ENCODE measurements around the gene CDHR3. TPM values are rescaled to one million over a fixed set of nuclear protein-coding genes. Genes with fewer than 3 reads are reported as not detected.

CDHR3 gene, protein sequence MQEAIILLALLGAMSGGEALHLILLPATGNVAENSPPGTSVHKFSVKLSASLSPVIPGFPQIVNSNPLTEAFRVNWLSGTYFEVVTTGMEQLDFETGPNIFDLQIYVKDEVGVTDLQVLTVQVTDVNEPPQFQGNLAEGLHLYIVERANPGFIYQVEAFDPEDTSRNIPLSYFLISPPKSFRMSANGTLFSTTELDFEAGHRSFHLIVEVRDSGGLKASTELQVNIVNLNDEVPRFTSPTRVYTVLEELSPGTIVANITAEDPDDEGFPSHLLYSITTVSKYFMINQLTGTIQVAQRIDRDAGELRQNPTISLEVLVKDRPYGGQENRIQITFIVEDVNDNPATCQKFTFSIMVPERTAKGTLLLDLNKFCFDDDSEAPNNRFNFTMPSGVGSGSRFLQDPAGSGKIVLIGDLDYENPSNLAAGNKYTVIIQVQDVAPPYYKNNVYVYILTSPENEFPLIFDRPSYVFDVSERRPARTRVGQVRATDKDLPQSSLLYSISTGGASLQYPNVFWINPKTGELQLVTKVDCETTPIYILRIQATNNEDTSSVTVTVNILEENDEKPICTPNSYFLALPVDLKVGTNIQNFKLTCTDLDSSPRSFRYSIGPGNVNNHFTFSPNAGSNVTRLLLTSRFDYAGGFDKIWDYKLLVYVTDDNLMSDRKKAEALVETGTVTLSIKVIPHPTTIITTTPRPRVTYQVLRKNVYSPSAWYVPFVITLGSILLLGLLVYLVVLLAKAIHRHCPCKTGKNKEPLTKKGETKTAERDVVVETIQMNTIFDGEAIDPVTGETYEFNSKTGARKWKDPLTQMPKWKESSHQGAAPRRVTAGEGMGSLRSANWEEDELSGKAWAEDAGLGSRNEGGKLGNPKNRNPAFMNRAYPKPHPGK
- polyA plus RNA-seq (ENCODE audit: insufficient read length in 4 of 4), result 10 to 100 TPM in 1 of 4 donors, 1 to 10 TPM in 3; 4.3 to 17.1 (median 7.1) TPM

DNA sequence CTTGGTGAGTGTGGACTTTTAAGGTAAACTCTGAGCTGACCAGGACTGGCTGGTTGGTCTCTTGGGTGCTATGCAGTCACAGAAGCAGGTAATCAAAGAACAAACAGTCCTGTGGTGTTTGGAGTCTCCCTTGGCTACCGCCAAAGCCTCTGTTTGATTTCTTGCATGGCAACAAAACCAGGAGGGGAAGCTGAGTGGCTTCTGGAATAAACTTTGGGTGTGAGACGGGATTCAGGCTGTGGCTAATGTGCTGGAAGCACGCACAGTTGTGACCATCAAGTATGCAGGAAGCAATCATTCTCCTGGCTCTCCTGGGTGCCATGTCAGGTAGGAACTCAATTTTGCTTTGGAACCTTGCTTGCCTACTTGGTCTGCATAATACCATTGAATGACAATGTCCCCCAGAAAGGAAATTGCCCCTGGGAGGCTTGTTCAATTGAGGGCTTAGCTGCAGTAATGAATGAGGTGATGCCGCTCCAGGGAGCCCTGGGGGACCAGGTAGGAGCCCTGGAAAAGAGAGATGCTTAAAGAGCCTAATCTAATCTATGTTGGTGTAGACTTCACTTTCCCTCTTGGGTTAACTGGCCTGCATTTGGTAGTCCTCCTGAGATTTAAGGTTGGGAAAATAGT is at the start of gene CDHR3:
Gene CDHR3 (plus strand): TSS at position 227 of the 630 bp plus-strand sequence. CDS start 55 bp downstream, at position 282.
- no peak for DNase-seq (ENCODE audit: low read depth in 4 of 4, low spot score in 2 of 4)

DNA sequence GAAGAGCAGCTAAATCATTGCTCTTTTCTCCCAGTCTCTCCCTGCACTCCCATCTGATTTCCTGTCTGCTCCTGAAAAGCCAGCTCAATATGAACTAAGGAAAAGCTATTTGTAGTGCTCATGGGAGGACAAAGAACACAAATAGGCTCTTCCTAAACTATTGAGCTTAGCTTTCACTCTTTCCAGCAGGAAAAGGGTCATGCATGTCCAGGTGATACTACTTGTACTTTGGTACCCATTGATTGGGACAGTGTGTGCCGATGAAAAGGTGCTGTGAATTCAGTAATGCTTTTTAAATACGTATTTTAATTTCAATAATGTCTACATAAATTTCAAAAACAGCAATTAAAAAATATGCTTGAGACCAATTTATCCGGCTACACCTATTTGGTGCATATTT is 49.1 kb upstream of the CDHR3 start:
- DNase-seq (ENCODE audit: low read depth in 4 of 4, low spot score in 2 of 4), result no peak

DNA sequence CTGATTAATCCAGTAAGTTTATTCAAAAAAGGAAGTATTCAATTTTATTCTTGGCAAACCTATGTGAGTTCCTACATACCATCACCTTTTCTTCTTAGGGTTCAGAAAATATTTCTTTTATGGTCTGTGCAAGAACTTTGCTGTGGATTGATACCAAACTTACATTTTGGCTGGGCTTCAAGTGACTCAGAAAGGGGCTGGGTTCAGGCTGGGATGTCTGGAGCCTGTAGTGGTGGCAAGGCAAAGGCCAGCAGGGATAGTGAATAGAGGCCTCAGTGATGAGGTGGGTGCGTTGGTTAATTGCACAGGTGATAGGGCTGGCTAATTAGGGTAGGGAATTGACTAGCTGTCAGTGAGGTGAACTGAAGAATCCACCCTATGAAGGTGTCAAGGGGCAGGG is 46.5 kb upstream of the CDHR3 start:
- DNase-seq (ENCODE audit: low read depth in 4 of 4, low spot score in 2 of 4), result no peak

DNA sequence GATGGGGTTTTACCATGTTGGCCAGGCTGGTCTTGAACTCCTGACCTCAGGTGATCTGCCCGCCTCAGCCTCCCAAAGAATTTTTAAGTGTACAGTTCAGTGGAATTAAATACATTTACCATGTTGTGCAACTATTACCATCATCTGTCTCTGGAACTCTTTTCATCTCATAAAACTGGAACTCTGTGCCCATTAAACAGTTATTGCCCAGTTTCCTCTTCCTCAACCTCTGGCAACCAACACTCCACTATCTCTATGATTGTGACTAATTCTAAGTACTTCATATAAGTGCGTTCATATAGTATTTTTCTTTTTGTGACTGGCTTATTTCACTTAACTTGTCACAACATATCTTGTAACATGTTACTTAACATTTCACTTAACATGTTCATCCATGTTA is 45.4 kb upstream of the CDHR3 start:
- DNase-seq (ENCODE audit: low read depth in 4 of 4, low spot score in 2 of 4), result no peak

DNA sequence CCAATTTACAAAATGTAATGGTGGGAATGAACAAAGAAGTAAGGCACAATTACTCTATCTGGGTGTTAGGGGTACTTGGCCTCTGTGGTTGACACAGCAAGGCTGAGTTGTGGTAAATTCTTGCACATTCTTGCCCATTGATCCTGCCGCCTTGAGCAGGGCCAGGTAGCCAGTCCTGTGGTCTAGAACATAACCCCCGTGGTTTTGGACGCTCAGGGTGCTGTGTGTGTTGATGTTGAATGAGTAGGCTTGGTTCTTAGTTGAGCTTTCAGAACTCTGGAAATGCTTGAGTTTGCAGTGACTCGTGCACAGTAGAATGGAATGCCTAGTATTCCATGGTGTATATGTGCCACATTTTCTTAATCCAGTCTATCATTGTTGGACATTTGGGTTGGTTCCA is 42.3 kb upstream of the CDHR3 start:
- no peak for DNase-seq (ENCODE audit: low read depth in 4 of 4, low spot score in 2 of 4)

DNA sequence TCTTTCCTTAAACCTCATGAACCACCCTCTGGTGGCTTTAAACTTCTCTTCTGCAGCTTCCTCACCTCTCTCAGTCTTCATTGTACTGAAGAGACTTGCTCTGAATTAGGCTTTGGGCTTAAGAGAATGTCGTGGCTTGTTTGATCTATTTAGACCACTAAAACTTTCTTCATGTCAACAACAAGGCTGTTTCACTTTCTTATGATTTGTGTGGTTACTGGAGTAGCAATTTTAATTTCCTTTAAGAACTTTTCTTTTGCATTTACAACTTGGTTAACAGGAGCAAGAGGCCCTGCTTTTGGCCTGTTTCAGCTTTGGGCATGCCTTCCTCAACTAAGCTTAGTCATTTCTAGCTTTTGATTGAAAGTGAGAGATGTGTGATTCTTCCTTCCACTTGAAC is 38.1 kb upstream of the CDHR3 start:
- no peak for DNase-seq (ENCODE audit: low read depth in 4 of 4, low spot score in 2 of 4)

DNA sequence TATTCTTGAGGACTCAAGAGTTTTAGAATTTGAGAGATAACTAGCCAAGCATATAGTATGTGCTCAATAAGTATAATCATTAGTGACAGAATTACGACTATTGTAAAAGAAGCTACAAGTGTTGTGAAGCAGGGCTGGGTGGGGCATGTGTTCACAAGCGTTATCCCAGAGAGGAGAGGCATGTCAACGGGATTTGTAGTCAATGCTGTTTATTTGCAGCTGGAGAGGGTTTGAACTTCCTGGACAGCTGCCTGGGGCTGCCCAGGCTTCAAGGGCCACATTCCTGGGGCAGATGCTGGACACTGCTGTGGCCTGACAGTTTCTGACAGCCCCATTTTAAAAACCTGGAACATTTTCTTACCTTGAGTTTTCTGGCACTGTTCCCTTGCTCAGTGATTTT is 36.9 kb upstream of the CDHR3 start:
- DNase-seq (ENCODE audit: low read depth in 4 of 4, low spot score in 2 of 4), result no peak

DNA sequence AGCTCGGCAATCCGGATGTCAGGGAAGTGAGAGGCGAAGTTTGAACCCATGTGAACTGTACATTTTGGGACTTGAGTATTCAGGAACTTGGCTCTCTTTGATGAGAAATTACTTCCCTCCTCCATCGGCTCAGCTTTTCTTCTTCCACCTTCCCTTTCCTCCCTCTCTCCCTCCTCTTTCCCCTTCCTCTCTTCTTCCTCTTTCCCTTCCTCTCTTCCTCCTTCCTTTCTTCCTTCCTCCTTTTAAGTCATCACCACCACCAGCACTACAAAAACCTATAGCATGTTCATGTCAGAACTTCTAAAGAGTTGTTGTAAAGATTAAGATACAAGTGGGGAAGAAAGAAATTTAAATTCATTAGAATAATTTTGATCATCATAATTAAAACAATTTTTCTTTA is 31.9 kb upstream of the CDHR3 start:
- no peak for DNase-seq (ENCODE audit: low read depth in 4 of 4, low spot score in 2 of 4)

DNA sequence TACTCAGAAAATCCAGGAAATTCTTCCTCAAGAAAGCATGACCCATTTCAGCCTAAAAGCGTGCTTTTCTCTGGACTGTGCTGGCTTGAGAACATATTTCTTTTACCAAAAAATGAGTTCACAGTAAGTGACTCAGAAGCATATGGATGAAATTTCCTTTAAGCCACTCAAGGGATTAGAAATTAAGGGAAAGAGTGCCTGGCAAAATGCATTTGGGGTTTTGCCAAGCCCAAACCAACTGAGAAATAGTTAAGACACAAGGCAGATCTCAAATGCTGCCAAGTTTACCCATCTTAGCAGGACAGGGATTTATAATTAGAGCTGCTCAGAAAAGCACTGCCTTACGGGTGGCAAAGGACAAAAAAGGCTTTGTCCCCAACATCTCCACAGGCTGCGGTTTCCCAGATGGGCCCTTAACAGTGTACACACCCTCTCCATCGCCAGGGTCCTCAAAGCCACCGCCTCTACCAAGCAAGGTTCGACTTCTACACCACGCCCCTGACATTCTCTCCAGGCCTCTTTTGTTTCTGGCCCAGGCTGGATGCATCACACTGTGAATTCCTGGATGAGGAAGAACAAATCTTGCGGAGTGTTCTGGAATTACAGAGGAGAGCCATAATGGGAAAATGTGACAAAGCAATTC is 30.1 kb upstream of the CDHR3 start:
- DNase-seq (ENCODE audit: low read depth in 4 of 4, low spot score in 2 of 4), result no peak

DNA sequence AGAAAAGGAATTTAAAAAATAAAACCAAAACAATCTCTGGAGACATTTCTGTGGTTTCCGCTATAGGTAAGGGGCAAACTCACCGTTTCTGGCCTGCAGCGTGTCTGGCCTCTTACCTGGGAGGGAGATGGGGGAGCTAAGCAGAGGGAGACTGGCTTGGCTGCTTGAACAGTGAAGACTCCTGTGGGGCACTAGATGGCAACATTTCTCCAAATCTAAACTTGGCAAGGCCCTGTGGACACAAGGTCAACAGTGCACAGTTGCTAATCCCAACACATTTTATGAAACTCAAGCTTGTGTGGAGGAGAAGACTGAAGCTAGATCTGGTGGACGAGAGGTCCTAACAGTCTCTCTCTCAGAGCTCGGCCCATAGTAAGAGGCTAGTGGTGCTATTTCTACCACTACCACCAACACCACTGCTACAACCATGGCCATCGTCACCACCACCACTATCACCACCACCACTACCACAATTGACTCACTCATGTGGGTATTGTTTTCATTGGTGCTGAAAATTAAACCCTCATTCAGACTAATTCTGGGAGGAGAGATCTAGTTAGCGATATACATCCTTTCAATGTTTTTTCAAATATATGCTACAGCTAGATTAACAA is 28.4 kb upstream of the CDHR3 start:
- DNase-seq (ENCODE audit: low read depth in 4 of 4, low spot score in 2 of 4), result peak in 1 of 4 donors; percentile 8

DNA sequence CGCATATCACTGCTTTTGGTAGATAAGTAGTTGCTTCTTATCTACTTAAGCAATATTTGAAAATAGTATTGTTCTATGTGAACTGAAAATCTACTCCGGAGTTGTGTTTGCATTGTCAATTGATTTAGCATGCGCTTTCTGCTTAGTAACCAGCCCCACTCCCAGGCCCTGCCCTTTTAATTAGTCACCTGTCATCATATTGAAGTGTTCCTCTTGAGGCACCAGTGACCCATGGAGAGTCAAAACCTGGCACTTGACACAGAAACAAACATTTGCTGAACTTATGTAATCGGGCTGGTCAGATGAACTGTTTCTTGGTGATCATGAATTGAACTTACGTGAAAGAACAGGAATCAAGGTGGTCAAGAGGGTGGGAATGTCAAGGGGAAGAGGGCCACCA is 27.8 kb upstream of the CDHR3 start:
- DNase-seq (ENCODE audit: low read depth in 4 of 4, low spot score in 2 of 4), result no peak

DNA sequence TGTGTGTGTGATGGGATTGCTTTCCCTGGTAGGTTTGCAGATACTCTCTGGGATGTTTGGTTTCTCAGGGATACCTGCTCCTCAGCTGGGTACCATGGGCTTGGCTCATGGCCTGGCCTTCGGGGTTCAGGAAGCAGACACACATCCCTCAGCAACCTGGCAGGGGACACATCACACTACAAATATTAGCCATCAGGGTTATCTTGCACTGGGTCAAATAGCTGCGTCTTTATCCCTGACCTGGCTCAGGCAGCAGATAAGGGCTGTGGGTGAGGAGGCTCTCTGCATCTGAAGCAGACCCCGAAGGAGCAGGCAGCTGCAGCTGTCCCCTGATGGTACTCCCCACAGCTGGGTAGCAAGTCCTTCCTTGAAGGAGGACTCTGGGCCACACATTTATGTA is 25.7 kb upstream of the CDHR3 start:
- DNase-seq (ENCODE audit: low read depth in 4 of 4, low spot score in 2 of 4), result no peak

DNA sequence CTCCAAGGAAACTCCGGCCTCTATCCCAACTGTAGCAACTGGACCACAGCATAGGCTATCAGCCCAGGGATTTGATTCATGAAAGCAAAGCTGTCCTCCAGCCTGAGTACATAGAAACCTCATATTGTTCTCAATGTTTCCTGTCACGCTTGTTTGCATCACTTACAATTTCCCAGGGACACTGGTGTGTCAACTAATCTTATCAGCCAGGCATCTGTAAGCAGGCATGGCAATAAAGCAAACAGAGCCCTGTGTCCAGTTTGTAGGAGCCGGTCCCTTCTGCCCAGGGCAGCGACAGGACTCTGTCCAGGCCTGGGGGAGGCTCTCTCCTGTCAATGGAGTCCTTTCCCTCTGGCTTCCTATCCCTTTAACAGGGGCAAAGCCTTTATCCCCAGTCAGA is 23.0 kb upstream of the CDHR3 start:
- no peak for DNase-seq (ENCODE audit: low read depth in 4 of 4, low spot score in 2 of 4)

DNA sequence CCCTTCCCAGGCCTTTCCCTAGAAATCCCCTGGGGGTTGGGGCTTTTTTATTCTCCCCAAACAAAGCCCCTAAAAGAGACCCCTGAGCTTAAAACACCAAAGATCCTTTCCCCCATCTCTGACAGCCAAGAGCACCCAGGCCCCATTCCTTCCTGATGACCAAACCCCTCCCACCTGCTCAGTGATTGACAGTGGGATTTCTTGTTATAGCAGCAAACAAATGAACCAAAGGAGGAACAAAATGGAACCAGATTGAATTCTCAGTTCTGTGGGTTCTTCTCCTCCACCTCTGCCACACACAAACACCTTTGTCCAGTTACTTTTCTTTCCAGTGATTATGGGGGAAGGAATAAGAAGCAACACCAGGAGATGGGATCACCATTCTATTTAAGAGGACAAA is 21.5 kb upstream of the CDHR3 start:
- no peak for DNase-seq (ENCODE audit: low read depth in 4 of 4, low spot score in 2 of 4)

DNA sequence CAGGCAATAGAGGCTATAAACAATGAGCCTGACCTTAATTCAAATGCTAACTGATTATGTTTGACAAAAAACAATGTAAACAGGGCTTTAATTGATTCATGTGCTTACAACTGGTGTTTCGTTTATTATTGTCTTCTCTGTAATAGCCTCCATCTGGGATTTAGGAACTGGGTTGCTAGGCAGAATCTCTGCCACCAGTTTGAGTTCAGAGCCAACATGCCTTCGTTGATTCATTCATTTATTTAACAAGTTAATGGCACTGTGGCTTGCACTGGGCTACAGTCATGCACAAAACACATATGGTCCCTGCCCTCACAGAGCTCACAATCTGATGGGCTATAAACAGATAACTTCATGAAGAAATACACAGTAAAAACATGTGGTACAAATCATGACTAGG is 19.6 kb upstream of the CDHR3 start:
- no peak for DNase-seq (ENCODE audit: low read depth in 4 of 4, low spot score in 2 of 4)

DNA sequence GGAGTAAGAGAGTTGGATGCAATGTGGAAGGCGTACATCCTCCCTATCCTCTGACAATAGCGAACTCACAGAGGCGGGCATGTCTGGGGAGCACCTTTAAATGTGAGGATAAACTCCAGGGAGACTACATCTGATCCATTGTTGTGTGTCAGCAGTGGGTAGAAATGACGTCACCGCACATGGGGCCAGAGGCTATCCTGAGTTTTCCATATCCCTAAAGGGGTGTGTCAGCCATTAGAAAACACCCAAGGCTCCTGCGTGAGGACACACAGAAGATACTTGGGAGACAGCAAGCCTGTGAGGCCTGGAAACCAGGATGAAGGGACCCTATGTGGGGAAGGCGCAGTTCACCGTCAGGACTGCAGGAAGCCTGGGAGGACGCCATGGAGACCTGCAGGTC is 17.2 kb upstream of the CDHR3 start:
- no peak for DNase-seq (ENCODE audit: low read depth in 4 of 4, low spot score in 2 of 4)

DNA sequence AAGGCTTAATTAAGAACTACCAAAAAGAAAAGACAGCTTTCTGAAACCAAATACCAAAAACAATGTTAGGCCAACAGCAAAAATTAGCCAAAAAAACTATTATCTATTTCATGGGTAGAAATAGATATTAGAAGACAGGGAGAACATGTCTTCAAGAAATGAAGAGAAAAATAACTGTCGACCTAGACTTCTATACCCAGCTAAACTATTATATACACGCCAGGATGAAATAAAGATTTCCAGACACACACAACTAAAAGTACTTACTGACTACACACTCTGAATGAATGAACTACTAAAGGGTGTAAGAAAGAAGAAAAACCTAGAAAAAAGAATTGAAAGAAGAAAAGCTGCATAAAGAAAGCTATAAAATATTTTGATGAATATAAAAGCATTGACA is 11.5 kb upstream of the CDHR3 start:
- no peak for DNase-seq (ENCODE audit: low read depth in 4 of 4, low spot score in 2 of 4)

DNA sequence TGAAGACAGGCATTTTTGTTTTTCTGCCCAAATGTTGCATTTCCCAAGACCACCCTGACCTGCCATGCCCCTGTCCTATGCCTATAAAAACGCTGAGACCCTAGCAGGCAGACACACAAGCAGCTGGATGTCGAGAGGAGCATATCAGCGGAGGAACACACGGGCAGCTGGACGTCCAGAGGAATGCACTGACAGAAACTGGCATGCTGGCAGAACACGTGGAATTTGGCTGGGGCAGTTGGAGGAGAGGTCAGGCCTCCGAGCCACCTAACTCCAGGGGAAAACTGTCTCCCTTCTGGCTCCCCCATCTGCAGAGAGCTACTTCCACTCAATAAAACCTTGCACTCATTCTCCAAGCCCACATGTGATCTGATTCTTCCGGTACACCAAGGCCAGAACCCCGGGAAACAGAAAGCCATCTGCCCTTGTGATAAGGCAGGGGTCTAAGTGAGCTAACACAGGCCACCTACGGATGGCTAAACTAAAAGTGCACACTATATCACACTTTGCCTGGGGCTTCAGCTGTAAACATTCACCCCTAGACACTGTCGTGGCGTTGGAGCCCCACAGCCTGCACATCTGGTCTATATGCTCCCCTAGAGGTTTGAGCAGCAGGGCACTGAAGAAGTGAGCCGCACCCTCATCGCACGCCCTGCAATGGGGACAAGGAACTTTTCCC is 10.0 kb upstream of the CDHR3 start:
- DNase-seq (ENCODE audit: low read depth in 4 of 4, low spot score in 2 of 4), result no peak

DNA sequence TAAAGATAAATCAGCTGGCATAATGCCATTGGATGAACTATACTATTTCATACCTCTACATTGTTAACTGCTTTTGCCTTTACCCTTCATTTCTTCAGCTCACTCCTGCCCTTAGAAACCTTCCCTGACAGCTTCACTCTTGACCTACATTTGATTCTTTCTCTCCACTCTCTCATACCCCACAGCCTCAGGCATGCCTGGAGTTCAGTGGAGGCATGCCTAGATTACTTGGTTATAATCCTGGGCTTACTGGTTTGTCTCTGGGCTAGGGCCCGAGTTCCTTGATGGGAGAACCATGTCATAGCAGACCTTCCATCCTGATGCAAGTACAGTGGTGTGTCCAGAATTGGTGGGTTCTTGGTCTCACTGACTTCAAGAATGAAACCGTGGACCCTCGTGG is 8.4 kb upstream of the CDHR3 start:
- no peak for DNase-seq (ENCODE audit: low read depth in 4 of 4, low spot score in 2 of 4)
